Measurements from ENCODE around the gene ATG9A.

GRCh38 chr2:219204425-219205164 lies 24.8 kb downstream of the ATG9A start:
- TF ChIP-seq CTCF (IDR thresholded peaks at IDR 0.05) (no peak), POLR2A (IDR thresholded peaks at IDR 0.05) (no peak)

Data from gastroesophageal sphincter (tissue), 3 donors.